HG03025 (cell line): ENCODE measurements around the gene SETX.

Experiments
- ATAC-seq: cut with Tn5 transposase; IDR thresholded peaks from one replicate; pipeline ENCODE4 v1.9.1; 2021; ENCODE audit warnings: mild to moderate bottlenecking, moderate library complexity; ENCODE audit not compliant: unreplicated experiment, low FRiP score

Gene SETX

GRCh38 chr9:132226571-132227430 lies 128.0 kb downstream of the SETX start:
- ATAC-seq: no peak

- ATAC-seq: no peak
Observed at GRCh38 chr9:132224645-132225044, 130.1 kb downstream of the SETX start.

- ATAC-seq: no peak
Observed at GRCh38 chr9:132221941-132222340, 132.8 kb downstream of the SETX start.

- no peak for ATAC-seq
Observed at GRCh38 chr9:132218208-132218607, 136.6 kb downstream of the SETX start.

- no peak for ATAC-seq
Observed at GRCh38 chr9:132216861-132217619, 137.7 kb downstream of the SETX start.

GRCh38 chr9:132214027-132214622 lies 140.7 kb downstream of the SETX start:
- no peak for ATAC-seq

- no peak for ATAC-seq
Observed at GRCh38 chr9:132211570-132211969, 143.2 kb downstream of the SETX start.
